OCI-M2 (cell line): ENCODE data around the gene ASB12.
"Not testable (repeated sequence)": the region's sequence is repeated elsewhere in the genome, so short reads cannot be mapped to it uniquely, and the experiment has no call there.

Source experiments
- DNase-seq: peaks from one replicate; lab custom pipeline; 2025; ENCODE audit not compliant: unreplicated experiment; lab: John Stamatoyannopoulos, UW

Gene ASB12, protein sequence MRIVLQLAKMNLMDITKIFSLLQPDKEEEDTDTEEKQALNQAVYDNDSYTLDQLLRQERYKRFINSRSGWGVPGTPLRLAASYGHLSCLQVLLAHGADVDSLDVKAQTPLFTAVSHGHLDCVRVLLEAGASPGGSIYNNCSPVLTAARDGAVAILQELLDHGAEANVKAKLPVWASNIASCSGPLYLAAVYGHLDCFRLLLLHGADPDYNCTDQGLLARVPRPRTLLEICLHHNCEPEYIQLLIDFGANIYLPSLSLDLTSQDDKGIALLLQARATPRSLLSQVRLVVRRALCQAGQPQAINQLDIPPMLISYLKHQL

GRCh38 chrX:64230123-64230970 is at the start of gene ASB12:
TSS of gene ASB12 (minus strand) at chrX:64230607. CDS start at chrX:64225650, 4,957 bp downstream.
- no peak for DNase-seq

DNA sequence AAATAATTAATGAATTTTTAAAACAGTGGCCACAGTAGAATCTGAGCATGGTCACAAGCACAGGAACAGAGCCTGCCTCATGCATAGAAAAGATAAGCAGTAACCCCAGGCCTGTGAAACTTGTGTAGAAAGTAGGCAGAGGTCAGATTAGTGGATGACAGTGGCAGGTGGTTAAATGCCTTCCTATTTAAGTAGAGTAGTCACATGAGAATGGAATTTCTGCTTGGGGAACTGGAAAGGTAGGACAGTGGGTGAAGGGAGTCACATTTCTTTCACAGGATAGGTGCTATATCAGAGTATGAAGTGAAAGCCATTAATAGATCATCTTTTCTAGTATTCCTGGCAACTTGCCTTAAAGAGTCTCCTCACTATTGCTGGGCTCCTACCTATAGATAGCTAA is 34.9 kb upstream of the ASB12 start:
- DNase-seq: no peak

- no peak for DNase-seq
Measured at GRCh38 chrX:64229154-64229553, 1.3 kb downstream of the ASB12 start.

- DNase-seq: no peak
Measured at GRCh38 chrX:64218023-64218422, 12.4 kb downstream of the ASB12 start.

DNA sequence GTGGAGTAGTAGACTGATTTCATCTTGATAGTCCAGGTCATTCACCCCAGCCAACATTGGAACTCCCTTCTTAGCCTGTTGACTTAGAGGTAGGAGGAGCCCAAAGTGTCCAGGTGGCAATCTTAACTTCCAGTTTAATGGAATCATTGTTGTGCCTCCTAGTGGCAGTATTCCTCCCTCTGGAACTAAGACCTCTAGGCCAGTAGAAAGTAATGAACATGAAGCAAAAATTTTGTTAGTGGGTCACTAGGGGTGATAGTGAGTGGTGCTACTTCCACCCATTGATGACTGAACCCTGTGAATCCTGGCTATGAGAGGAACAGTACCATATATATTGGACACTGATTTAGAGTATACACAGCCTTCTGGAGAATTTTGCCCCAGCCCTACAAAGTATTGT is 16.4 kb downstream of the ASB12 start:
- DNase-seq: not testable (repeated sequence)

DNA sequence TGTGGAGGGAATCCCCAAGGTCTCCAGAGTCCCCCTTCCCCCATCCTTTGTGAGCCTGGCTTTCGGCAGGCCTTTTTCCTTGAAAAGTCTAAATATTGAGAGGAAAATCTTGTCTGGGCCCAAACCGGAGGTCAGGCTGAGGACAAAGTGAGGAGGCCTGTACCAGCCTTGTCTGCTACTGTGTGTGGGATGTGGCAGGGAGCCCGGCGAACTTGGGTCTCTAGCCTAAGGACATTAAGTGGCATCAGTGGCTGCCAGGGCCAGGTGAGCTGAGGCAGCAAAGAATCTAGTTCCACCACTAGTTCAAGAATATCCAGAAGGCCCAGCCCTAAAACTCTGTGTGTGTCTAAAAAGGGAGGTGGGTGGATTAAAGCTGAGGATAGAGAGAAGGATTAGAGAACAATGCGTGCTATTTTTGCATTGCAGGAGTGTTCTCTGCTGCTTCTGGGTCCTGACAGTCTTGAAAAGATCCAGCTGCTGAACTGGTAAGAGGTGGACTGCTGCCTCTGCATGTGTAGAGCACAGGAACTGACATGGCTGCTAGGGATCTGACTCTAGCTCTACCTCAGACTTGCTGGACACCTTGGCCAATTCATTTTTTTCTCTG is 23.7 kb downstream of the ASB12 start:
- no peak for DNase-seq

GRCh38 chrX:64205735-64206501 is 24.5 kb downstream of the ASB12 start:
- peak; percentile 58 for DNase-seq

- DNase-seq: no peak
Measured at GRCh38 chrX:64205441-64205734, 25.0 kb downstream of the ASB12 start, which contains the start of gene AMER1. TSS of gene AMER1 (minus strand) at chrX:64205708. CDS start at chrX:64193286, 12,422 bp downstream.

DNA sequence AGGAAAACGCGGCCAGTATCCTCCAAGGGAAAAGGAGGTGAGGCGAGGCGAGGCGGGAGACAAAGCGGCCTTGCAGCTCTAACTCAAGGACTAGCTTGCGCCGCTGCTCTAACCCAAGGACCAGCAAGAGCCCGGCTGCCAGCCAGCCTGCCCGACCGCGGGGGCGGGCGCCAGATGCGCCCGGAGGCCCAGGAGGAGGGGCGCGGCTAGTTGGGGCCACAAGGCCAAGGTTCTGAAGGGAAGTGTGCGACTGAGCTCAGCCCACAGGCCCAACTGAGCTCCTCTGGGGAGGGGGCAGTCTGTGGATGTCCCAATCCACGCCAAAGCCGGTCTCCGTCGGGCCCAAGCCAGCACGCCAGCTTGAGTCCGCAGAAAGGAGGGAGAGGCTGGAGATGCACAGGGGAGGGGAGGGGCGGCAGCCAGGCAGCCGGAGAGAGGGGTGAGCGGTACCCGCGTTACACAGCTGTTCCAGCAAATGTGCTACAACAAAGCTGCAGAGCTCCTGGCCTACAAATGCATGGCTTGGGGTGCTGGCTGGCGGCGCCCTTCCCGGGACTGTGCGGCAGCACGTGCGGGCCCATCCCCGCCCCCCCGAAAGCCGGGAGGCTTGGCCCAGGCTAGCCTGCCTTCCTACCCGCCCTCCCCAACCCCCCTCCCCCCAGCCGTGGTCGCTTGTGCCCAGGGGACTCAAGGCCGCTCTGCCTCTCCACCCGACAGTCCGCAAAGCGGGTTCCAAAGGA is 25.5 kb downstream of the ASB12 start:
- no peak for DNase-seq

DNA sequence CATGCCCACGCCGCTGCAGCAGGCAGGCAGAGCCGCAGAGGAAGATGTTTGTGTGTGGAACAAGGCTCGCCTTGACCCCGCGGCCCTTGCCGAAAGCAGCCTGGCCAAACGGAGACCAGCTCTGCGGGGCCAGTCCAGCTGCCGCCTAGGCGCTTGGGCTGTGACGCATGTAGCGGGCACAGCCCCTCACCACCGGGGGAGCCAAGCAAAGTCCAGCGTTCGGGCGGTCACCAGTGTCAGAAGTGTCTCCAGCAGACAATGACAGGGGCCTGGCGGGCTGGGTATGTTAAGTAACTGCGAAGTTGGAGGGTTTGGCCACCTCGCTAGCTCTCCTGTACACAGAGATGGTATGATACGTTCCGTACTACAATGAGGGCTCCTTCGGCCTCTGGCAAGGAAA is 26.2 kb downstream of the ASB12 start:
- no peak for DNase-seq

DNA sequence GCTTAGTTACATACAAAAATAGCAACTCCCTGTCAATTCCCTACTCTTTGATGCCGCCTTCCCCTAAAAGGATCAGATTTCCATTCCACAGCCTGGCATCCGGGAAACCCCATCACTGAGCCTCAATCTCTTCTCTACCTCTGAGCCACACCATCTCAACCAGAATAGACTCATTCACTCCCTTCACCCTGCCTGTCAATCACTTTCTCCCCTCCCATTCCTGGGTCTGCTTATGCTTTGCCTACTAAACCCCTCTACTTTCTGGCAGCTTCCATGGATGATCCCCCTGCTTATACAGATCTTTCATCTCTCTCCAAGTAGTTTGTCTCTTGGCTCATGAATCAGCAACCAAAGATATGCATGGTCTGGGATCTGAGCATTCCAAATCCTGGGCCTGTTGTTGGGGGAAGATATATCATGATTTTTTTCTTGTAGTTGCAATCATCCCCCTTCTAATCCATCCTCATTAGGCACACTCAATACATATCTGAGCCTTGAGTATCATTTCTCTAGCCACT is 27.5 kb downstream of the ASB12 start:
- no peak for DNase-seq

GRCh38 chrX:64198036-64198435 is 32.4 kb downstream of the ASB12 start:
- DNase-seq: no peak

- no peak for DNase-seq
Measured at GRCh38 chrX:64196606-64197005, 33.8 kb downstream of the ASB12 start.

- DNase-seq: no peak
Measured at GRCh38 chrX:64195862-64196261, 34.5 kb downstream of the ASB12 start.

GRCh38 chrX:64192673-64193072 is 37.7 kb downstream of the ASB12 start:
- DNase-seq: no peak

GRCh38 chrX:64192040-64192439 is 38.4 kb downstream of the ASB12 start:
- DNase-seq: no peak

DNA sequence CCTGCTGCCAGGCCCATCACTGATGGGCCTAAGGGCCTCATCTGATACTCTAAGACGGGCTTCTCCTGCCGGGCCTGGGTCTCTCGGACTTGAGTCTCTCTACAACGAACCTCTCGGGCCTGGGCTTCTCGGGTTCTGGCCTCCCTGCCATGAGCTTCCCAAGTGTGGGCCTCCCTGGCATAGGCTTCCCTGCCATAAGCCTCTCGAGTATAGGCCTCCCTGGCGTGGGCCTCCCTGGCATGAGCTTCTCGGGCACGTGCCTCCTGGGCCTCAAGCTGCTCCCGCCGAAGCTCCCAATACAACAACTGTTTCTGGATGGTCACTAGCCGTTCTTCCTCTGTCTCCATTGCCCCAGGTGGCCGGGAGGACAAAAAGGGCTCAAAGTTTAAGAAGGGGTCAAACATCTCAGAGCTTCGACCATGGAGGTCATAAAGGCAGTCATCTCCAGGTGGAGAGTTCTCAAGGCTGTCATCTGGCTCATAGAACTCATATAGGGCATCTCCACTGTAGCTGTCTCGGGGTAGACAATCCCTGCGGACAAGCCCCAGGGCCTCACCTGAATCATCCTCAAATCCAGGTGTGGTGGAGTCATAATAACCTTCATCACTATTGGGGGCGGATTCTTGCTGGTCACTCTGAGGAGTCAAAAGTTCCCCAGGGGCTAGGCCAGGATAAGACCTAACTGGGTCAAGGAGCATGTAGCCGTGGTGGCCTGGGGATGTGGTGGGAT is 39.0 kb downstream of the ASB12 start:
- no peak for DNase-seq

DNA sequence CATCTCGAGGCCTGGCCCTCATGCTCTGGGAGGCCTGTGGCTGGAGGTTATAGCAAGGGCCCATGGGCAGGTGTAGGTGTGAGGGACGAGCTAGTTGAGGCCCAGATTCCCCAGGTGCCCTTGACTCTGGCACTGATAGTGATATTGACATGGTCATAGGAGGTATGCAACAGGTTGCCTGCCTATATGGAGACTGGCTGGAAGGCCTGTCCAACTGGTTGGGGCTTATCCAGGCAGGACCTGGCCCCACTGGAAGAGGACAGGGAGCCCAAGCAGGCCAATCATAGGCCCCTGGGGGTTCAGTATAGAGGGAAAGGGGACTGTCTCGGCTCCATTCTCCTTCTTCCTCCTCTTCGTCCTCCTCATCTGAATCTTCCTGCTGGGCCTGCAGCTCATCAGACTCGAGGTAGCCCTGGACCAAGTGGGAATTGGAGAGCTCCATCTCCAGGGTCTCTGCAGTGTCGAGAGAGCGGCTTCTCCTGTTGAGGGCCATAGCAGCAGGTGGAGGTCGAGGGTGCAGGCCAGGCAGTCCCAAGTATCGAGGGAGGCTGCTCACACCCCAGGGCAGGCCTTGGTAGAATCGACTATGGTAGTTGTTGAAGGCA is 40.2 kb downstream of the ASB12 start:
- no peak for DNase-seq

DNA sequence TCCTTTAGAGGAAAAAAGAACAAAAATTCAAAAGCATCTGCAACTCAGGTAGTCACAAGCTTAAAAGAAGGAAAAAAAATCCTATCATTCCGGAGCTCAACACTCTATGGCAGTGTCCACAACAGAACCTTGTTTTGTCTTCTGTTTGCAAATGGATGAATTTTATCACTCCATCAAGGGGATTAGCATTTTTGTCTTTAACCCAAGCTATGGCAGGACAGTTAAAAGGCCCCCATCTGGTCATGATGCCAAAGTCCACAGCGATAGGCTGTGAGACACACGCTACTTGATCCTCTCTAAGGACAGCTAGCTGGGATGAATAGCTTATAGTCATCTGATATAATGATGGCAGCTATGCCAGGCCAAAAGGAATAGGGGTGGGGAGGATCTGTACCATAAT is 41.5 kb downstream of the ASB12 start:
- no peak for DNase-seq
